Activated CD8-positive, alpha-beta T cell treated with anti-CD3 and anti-CD28 coated beads, Interleukin-2, amount 10 ng/mL, durations not matched to agents 7 days and 5 days (primary cell): ENCODE measurements around the gene TRAPPC2L. TPM values are rescaled to one million over a fixed set of nuclear protein-coding genes. Genes with fewer than 3 reads are reported as not detected.
"Not testable (repeated sequence)": the region's sequence is repeated elsewhere in the genome, so short reads cannot be mapped to it uniquely, and the experiment has no call there.

Experiments used
- ATAC-seq: fragments of 150-1000 bp; cut with Tn5 transposase; one replicate; pipeline ENCODE4 v1.10.0; 2021; ENCODE audit warnings: moderate library complexity
- CTCF ChIA-PET: fragments of 350-600 bp; sonication (Branson Sonifier 250); formaldehyde crosslinking; loops from one replicate; lab custom pipeline; 2021; ENCODE audit warnings: antibody characterized with exemption; lab: Charles Lee
- POLR2A ChIA-PET: fragments of 350-600 bp; sonication (Branson Sonifier 250); formaldehyde crosslinking; loops from one replicate; lab custom pipeline; 2021; ENCODE audit warnings: antibody characterized with exemption; lab: Charles Lee
- DNase-seq: peaks from one replicate; pipeline ENCODE4 v3.0.0-alpha.2; 2020
- H3K27ac Mint-ChIP-seq: one replicate; pipeline ENCODE4 v1.8.0; 2021; ENCODE audit warnings: mild to moderate bottlenecking, mixed read lengths
- H3K27me3 Mint-ChIP-seq: one replicate; pipeline ENCODE4 v1.8.0; 2021; ENCODE audit warnings: low read depth, mixed read lengths
- H3K36me3 Mint-ChIP-seq: one replicate; pipeline ENCODE4 v1.8.0; 2021; ENCODE audit warnings: low read depth, mixed read lengths
- H3K4me1 Mint-ChIP-seq: one replicate; pipeline ENCODE4 v1.8.0; 2021; ENCODE audit warnings: low read depth, mixed read lengths
- H3K4me3 Mint-ChIP-seq: one replicate; pipeline ENCODE4 v1.8.0; 2021; ENCODE audit warnings: mild to moderate bottlenecking, mixed read lengths
- H3K9me3 Mint-ChIP-seq: one replicate; pipeline ENCODE4 v1.8.0; 2022; ENCODE audit warnings: mixed read lengths; ENCODE audit not compliant: insufficient read depth
- total RNA-seq, 2 experiments: library from RNA; stranded (reverse); gene quantifications; one replicate each; pipeline ENCODE4 v1.2.3, GENCODE V29; 2021

The TRAPPC2L gene
- total RNA-seq, 2 experiments from 2014 or later, result 61.2 to 65.3 TPM

DNA sequence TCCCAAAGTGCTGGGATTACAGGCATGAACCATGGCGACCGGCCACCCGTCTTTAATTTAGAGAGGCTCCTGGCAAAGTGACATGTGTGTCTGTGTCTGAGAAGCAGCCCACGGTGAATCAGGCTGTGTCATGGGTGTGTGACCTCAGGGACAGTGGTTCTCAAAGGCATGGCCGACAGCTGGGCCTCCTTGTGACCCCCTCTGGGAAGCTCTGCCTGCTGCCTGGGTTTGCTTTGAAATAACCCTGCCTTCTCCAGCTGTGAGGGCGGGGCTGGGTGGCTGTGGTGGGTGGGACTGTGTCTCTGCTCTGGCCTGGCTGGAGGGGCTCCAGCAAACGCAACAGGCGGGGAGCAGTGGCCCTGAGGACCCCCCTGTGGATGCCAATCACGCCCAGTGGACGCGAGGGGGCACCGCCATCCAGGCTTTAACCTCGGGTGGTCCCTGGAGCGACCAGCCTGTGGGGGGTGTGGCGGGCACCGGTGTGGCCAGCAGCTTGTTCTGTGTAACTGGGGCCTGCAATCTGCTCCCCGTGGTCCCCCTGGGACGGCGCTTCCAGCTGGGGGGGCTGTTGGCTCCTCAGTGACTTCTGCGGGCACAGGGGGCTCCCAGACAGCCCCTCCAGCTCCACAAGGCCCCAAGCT lies 36.4 kb upstream of the TRAPPC2L start:
- H3K27me3 Mint-ChIP-seq, result no peaks in the 10 kb centered on the region
- H3K4me3 Mint-ChIP-seq, result no peak overlapping the region
- no peaks in the 10 kb centered on the region for H3K9me3 Mint-ChIP-seq
- no peak for DNase-seq
- ATAC-seq, result no peak
- H3K27ac Mint-ChIP-seq, result no peak overlapping the region
- H3K4me1 Mint-ChIP-seq, result no peaks in the 10 kb centered on the region
- POLR2A ChIA-PET, result no interaction called here
- no peaks in the 10 kb centered on the region for H3K36me3 Mint-ChIP-seq
- CTCF ChIA-PET, result no interaction called here

DNA sequence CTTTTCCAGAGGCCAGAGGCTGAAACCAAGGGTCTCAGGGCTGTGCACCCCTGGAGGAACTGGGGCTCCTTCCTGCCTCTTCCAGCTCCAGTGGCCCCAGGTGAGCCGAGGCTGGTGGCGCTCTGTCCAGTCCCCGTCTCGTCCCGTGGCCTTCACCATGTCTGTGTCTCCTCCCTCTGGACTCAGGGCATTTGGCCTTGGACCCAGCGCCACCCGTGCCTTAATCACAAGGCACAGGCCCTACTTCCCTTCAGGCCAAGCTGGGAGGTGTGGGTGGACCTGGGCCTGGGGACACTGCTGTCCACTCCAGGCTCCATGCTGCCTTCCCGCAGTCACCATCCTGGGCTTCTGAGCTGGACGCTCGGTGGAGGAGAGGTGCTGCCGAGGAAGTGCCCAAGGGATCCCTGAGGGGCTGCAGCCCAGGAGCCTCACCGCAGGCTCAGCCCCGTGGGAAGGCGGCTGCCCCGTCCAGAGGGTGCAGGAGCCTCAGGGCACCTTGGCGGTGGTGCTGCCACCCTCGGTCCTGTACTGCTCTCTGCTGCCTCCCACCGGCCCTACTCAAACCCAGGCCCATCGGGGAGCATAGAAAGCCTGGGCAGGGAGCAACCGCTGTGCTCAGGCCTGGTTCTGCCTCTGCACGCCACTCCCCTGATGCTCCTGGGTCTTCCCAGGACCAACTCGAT lies 35.6 kb upstream of the TRAPPC2L start:
- POLR2A ChIA-PET, result no interaction called here
- Mint-ChIP-seq H3K4me3 (no peak overlapping the region), H3K9me3 (no peaks in the 10 kb centered on the region), H3K27me3 (no peaks in the 10 kb centered on the region), H3K27ac (no peak overlapping the region), H3K36me3 (no peaks in the 10 kb centered on the region), H3K4me1 (no peaks in the 10 kb centered on the region)
- CTCF ChIA-PET, result no interaction called here
- ATAC-seq (no peak), DNase-seq (no peak)

DNA sequence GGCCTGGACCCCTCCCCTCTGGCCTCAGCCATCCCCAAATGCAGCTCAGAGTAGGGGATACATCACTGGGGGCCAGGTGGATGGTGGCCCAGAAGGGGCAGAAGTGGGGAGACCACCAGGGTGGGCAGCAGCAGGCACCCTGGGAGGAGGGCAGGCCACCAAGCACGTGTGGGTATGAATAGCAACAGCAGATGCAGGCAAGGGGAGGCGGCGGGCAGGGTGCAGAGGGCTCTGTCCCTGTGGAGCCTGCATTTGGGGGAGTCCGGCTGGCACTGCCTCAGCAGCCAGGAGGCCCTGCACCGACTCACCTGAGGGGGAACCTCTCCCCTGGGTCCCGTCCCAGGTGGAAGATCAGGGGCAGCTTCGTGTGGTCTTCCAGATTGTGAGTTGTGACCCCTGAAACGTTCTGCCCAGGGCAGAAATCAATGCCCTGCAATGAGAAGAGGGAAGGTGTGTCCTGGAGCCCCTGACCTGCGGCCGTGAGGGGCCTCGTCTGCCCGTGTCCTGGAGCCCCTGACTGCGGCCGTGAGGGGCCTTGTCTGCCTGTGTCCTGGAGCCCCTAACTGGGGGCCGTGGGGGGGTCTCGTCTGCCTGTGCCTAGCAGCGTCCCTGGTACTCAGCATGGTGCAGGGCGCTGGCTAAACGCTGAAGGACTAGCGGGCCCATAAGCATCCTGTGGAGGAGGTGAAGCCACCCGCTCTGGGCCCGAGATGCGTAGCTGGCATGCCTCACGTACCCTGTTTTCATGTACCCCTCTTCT lies 34.5 kb upstream of the TRAPPC2L start:
- H3K9me3 Mint-ChIP-seq, result no peaks in the 10 kb centered on the region
- H3K27ac Mint-ChIP-seq, result no peak overlapping the region
- ChIA-PET POLR2A (no interaction called here), CTCF (interaction anchor here (1.8 kb wide), 1 partner anchor 35 kb away, joined by 4 read pairs; no protein-coding TSS in a partner anchor)
- H3K4me1 Mint-ChIP-seq, result no peaks in the 10 kb centered on the region
- H3K36me3 Mint-ChIP-seq, result no peaks in the 10 kb centered on the region
- H3K4me3 Mint-ChIP-seq, result no peak overlapping the region
- DNase-seq (no peak), ATAC-seq (no peak)
- H3K27me3 Mint-ChIP-seq, result no peaks in the 10 kb centered on the region

DNA sequence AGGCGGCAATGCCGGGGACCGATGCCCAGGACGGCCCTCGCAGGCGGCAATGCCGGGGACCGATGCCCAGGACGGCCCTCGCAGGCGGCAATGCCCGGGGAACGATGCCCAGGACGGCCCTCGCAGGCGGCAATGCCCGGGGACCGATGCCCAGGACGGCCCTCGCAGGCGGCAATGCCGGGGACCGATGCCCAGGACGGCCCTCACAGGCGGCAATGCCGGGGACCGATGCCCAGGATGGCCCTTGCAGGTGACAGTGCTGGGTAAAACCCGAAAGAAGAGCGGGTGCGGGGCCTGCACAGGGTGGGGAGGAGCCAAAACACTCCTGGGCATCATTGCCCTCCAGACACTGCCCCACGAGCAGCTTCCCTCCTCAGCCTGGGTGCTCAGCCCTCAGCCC lies 33.3 kb upstream of the TRAPPC2L start:
- H3K27ac Mint-ChIP-seq, POLR2A ChIA-PET, H3K27me3 Mint-ChIP-seq, DNase-seq, H3K4me1 Mint-ChIP-seq, H3K4me3 Mint-ChIP-seq, ATAC-seq, H3K9me3 Mint-ChIP-seq, H3K36me3 Mint-ChIP-seq: not testable (repeated sequence)
- CTCF ChIA-PET, result interaction anchor here (1.8 kb wide), 1 partner anchor 34 kb away, joined by 4 read pairs; no protein-coding TSS in a partner anchor

DNA sequence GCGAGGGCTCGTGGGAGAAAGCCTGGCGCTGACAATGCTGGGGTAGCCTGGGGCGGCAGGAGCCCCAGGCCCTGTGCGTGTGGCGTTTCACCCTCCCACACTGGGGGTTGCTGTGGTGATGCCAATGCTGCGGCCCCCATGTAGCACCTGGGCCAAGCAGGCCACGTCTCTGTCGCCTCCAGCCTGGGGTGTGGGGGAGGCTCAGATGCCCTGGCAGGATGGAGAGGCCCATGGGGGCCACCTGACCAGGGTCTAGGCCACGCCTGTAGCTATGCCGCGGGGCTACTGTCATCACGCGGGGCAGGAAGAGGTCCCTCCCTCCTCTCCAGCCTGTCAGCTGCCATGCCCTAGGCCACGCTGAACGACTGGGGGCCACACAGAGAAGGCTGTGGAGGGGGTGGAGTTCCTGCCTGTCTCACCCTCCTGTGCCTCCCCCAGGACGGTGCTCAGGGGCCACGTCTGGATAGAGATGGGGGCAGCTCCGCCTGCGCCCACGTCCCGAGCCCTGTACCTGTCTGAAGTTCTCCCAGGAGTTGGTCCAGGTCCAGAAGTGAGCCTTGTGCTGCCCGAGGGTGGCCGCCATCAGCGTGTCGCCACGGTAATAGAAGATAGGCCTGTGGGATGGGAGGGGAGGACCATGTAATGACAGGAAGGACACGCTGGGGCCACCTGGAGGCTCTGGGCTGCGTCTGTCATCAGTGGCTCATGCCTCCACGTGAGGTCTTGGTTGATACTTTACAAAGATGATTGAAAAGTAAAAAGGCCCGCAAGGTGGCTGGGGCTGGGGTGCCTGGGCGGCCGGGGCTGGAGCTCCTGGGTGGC lies 32.5 kb upstream of the TRAPPC2L start:
- Mint-ChIP-seq H3K9me3 (no peaks in the 10 kb centered on the region), H3K27ac (no peak overlapping the region), H3K36me3 (no peaks in the 10 kb centered on the region), H3K27me3 (no peaks in the 10 kb centered on the region), H3K4me3 (no peak overlapping the region), H3K4me1 (no peaks in the 10 kb centered on the region)
- ChIA-PET POLR2A (no interaction called here), CTCF (no interaction called here)
- no peak for DNase-seq
- ATAC-seq, result no peak

DNA sequence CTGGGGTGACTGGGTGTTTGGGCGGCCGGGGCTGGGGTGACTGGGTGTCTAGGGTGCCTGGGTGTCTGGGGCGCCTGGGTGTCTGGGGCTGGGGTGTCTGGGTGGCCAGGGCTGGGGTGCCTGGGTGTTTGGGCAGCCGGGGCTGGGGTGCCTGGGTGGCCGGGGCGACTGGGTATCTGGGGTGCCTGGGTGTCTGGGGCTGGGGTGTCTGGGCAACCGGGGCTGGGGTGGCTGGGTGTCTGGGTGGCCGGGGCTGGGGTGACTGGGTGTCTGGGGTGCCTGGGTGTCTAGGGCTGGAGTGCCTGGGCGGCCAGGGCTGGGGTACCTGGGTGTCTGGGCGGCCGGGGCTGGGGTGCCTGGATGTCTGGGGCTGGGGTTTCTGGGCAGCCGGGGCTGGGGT lies 31.8 kb upstream of the TRAPPC2L start:
- Mint-ChIP-seq H3K4me1 (no peaks in the 10 kb centered on the region), H3K36me3 (no peaks in the 10 kb centered on the region), H3K27me3 (no peaks in the 10 kb centered on the region), H3K27ac (no peak overlapping the region), H3K4me3 (no peak overlapping the region), H3K9me3 (no peaks in the 10 kb centered on the region)
- ATAC-seq, result no peak
- no peak for DNase-seq
- ChIA-PET CTCF (no interaction called here), POLR2A (no interaction called here)

DNA sequence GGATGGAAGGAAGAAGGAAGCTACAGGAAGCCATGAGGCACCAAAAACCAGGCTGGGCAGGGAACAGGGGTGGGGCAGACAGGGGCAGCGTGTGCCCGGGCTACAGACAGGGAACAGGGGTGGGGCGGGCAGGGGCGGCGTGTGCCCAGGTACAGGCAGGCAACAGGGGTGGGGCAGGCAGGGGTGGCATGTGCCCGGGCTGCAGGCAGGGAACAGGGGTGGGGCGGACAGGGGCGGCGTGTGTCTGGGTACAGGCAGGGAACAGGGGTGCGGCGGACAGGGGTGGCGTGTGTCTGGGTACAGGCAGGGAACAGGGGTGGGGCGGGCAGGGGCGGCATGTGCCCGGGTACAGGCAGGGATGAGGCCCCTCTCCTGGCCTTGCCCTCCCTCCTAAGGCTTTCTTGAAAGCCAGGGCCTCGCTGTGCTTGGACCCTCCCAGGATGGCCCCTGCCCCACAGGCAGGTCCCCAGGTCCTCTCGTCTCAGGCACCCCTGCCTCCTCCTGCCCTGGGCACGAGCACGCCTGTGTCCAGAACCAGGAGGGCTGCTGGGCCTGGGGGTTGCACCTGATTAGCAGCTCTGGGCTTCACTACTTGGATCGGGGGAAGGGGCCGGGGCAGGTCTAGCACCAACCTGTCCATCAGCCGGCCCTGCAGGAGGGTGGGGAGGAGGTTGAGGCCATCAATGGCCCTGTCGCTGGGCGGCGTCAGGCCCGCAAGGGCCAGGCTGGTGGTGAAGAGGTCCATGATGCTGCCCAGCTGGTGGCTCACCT lies 30.7 kb upstream of the TRAPPC2L start:
- POLR2A ChIA-PET, result no interaction called here
- H3K27ac Mint-ChIP-seq, result no peak overlapping the region
- DNase-seq, result no peak

DNA sequence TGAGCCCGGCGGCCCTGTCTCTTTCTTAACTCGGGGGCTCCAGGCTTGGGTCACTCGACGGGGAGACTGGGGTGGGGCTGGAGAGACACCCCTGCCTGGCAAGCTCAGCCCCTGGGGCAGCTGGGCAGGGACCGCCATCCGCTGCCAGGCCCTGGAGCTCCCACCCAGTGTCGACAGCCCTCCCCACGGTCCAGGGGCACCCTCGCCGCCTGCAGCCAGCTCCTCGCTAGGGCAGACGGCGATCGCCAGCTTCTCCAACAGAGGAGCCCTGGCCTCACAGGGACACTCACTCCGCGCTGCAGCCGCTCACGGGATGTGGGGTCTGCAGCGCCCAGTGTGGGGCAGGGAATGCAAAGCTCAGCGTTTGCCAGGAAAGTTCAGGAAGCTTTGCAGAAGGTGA lies 29.2 kb upstream of the TRAPPC2L start:
- ChIA-PET CTCF (no interaction called here), POLR2A (no interaction called here)
- ATAC-seq (no peak), DNase-seq (no peak)
- Mint-ChIP-seq H3K9me3 (no peaks in the 10 kb centered on the region), H3K27me3 (no peaks in the 10 kb centered on the region), H3K27ac (no peak overlapping the region), H3K36me3 (no peaks in the 10 kb centered on the region), H3K4me1 (no peaks in the 10 kb centered on the region), H3K4me3 (no peak overlapping the region)

More for the DNA sequence above, 30.7 kb upstream of the TRAPPC2L start:
- Mint-ChIP-seq H3K4me3 (no peak overlapping the region), H3K36me3 (no peaks in the 10 kb centered on the region), H3K27me3 (no peaks in the 10 kb centered on the region), H3K4me1 (no peaks in the 10 kb centered on the region), H3K9me3 (no peaks in the 10 kb centered on the region)
- no peak for ATAC-seq
- CTCF ChIA-PET, result no interaction called here

DNA sequence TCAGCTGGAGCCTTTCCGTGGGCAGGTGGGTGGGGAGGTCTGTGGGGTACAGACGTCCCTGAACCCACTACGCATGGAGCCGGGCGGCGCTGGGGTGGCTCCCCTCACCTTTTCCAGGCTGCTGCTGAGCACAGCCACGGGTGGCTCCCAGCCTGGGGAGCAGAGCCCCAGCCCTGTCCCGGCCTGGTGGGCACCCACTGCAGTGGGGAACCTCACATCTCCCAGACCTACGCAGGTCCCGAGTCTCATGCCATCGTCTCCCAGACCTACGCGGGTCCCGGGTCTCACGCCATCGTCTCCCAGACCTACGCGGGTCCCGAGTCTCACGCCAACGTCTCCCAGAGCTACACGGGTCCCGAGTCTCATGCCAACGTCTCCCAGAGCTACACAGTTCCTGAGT lies 28.2 kb upstream of the TRAPPC2L start:
- ChIA-PET POLR2A (no interaction called here), CTCF (no interaction called here)
- Mint-ChIP-seq H3K27ac (no peak overlapping the region), H3K27me3 (no peaks in the 10 kb centered on the region), H3K9me3 (no peaks in the 10 kb centered on the region), H3K4me1 (no peaks in the 10 kb centered on the region), H3K36me3 (no peaks in the 10 kb centered on the region), H3K4me3 (no peak overlapping the region)
- no peak for ATAC-seq
- DNase-seq, result no peak

DNA sequence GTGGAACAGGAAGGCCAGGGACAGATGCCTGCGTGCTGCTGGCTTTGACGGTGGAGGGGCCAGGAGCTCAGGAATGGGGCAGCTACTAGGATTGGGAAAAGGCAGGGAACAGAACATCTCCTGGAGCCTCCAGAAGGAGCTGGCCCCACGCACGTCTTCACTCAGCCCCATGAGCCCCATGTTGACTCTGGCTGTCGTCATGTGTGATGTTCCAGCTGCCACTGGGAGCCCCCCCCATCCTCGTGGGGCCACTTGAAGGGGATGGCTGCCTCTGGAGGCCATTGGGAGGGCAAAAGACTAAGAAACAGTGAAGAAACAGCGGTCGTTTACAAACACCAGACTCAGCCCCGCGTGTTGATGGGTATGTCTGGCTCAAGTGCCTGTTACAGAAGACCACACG lies 26.7 kb upstream of the TRAPPC2L start:
- Mint-ChIP-seq H3K4me3 (no peak overlapping the region), H3K9me3 (no peaks in the 10 kb centered on the region), H3K27me3 (no peaks in the 10 kb centered on the region), H3K36me3 (no peaks in the 10 kb centered on the region), H3K4me1 (no peaks in the 10 kb centered on the region), H3K27ac (no peak overlapping the region)
- POLR2A ChIA-PET, result interaction anchor here (0.9 kb wide), 1 partner anchor 18 kb away, joined by 3 read pairs; the partner anchor contains the start of gene APRT
- ATAC-seq, result no peak
- CTCF ChIA-PET, result interaction anchor here (1.5 kb wide), 1 partner anchor 28 kb away, joined by 4 read pairs; no protein-coding TSS in a partner anchor
- DNase-seq, result no peak

DNA sequence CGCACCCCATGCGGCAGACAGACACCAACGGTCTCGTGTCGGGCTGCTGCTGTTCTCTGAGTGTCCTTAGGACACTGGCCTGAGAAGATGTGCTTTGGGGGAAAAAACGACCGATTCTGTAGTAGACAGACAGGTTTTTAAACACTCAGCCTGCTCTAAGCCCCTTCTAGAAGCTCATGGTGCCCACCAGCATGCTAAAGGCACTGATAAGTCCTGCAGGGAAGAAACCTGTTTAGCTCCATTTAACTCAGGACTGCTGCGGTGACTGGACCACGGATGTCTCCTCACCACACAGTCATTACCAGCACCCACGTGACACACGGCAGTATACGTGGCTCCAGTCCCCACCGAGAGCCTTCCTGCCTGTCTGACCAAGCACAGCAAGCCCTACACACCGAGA lies 26.1 kb upstream of the TRAPPC2L start:
- Mint-ChIP-seq H3K27ac (no peak overlapping the region), H3K36me3 (no peaks in the 10 kb centered on the region), H3K9me3 (no peaks in the 10 kb centered on the region), H3K4me3 (no peak overlapping the region), H3K4me1 (no peaks in the 10 kb centered on the region), H3K27me3 (no peaks in the 10 kb centered on the region)
- ChIA-PET POLR2A (interaction anchor here (0.9 kb wide), 1 partner anchor 19 kb away, joined by 3 read pairs; the partner anchor contains the start of gene APRT), CTCF (no interaction called here)
- ATAC-seq (no peak), DNase-seq (no peak)
